HG02588 (cell line): ENCODE results near the gene CFAP92.

Experiments used
- ATAC-seq: cut with Tn5 transposase; IDR thresholded peaks from one replicate; pipeline ENCODE4 v1.9.1; 2021; ENCODE audit warnings: mild to moderate bottlenecking, moderate library complexity; ENCODE audit not compliant: unreplicated experiment

Gene CFAP92

GRCh38 chr3:128988286-128988685 is 5.6 kb downstream of the CFAP92 start:
- ATAC-seq: no peak

DNA sequence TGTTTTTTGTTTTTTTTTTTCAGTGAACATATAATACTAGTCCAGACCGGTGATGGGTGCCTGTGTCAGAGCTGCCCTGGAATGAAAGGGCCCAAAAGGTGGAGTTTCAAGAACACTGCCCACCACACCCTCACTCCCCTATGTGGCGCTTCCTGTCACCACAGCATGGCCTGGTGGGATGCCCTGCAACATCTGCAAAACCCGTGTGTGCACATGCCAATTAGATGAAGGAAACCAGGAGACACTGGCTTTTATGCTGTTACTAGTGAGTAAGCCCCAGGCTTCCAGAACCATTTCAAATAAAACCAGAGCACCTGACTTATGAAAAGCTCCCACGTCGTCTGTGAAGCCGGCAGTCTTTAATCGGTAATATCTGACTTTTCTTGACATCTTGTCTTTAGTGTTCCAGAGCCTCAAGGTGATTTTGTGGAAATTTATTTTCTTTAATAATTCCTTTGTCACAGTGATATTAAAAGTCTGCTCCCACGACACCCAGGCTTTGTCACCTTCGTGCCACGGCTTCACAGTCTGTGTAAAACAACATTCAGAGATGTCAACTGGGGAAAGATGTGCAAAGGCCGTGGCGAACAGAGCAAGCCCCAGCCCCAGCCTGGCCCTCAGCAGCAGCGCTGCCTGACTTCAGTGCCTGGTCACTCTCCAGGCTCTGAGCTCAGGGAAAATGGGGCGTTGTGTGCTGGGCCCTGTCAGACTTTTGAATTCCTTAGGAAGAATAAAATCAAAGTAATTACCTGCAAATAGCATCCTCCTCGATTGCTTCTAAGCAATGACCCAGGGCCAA is 6.4 kb downstream of the CFAP92 start:
- ATAC-seq: no peak

DNA sequence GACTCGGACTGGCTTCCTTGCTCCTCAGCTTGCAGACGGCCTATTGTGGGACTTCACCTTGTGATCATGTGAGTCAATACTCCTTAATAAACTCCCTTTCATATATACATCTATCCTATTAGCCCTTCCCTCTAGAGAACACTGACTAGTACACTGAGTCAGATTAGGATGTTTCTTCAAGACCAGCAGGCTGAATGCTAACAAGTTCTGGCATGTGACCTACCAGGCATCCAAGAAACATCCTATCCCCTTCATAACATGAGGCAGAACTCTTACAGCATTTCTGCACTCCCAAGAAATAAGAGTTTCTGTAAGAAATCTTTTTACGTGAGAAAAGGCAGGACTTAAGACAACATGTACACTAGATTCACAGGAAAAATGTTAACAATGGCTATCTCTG is 9.3 kb downstream of the CFAP92 start:
- no peak for ATAC-seq

- ATAC-seq: no peak
These were observed 10.4 kb downstream of the CFAP92 start for GRCh38 chr3:128983293-128984069.

- ATAC-seq: no peak
These were observed 18.6 kb downstream of the CFAP92 start for GRCh38 chr3:128975276-128975675.

GRCh38 chr3:128973988-128974564 is 19.8 kb downstream of the CFAP92 start:
- no peak for ATAC-seq

DNA sequence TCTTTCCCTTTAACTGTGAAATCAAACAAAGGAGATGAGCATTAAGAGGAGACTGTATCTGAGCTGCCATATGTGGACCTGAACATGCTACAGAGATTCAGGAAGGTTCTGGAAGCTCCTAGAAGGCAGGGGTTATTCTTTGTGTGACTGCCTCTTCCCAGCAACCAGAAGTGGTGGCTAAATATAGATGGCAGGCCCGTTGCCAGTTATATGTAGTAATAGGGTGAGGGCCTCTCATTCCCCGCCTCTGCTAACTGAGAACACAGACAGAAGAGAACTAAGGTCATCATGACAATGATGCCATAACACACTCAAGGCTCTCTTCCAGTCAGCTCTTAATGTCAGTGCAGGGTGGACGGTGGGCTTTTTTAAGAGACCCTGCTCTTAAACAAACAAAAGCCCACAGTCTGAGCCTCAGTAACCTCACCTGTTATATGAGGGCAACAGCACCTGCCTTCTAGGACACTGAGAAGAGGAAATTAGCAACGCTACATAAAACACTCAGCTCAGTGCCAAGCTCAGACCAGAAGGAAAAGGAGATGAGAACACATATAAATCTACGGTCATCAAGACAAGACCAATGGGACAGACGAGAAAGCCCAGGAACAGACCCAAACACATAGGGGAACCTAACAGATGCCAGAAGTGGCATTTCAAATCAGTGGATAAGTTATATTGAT is 22.3 kb downstream of the CFAP92 start:
- no peak for ATAC-seq

DNA sequence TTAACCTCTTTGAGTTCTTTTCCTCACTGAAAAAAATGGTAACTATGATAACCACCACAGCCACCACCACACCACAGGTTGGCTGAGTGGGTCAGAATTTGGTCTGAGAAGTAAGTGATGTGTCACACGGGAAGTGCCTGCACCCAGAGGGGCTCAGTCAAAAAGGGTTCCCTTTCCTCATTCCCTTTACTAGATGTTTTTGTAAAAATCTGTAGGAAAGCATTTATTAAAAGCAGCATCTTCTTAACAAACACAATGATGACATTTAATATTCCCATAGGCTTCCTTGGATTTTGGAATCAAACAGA is 23.2 kb downstream of the CFAP92 start:
- no peak for ATAC-seq

DNA sequence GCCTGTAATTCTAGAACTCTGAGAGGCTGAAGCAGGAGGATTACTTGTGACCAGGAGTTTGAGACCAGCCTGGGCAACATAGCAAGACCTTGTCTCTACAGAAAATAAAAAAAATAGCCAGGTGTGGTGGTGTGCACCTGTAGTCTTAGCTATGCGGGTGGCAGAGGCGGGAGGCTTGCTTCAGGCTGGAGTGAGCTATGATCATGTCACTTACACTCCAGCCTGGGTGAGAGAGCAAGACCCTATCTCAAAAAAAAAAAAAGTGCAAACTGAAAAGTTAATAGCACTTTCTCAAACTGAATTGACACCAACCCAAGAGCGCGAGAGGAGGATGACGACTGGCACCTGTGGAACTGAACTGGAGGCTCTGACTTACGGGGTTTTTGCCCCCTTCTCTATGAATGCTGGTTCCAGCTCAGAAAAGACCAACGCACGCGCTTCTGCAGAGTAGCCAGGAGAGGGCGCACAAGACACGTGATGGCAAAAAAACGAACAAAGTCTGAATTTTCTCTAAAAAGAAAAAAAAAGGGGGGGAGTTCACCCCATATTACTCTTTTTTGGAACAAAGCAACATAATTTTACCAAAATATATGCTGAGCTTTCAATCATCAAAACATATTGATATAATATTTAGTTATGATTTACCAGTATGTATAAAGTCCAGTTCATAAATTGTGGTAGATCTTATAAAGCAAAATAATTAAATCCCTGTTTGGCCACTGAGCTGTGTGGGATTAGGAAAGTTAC is 23.7 kb downstream of the CFAP92 start:
- ATAC-seq: no peak

- no peak for ATAC-seq
These were observed 26.0 kb downstream of the CFAP92 start for GRCh38 chr3:128967748-128968355.

GRCh38 chr3:128965818-128966217 is 28.1 kb downstream of the CFAP92 start:
- ATAC-seq: no peak

GRCh38 chr3:128965280-128965679 is 28.6 kb downstream of the CFAP92 start:
- no peak for ATAC-seq

DNA sequence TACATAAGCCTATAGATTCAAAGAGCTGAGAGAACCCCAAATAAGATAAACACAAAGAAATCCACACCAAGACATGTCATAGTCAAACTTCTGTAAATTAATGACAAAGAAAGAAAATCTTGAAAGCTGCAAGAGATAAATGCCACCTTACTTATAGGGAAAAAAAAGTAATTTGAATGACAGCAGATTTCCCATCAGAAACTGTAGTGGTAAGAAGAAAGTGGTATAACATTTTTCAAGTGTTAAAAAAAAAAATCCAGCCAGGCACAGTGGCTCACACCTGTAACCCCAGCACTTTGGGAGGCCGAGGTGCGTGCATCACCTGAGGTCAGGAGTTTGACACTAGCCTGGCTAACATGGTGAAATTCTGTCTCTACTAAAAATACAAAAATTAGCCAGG is 37.4 kb downstream of the CFAP92 start:
- ATAC-seq: no peak

GRCh38 chr3:128950223-128950938 is 43.5 kb downstream of the CFAP92 start:
- ATAC-seq: no peak

DNA sequence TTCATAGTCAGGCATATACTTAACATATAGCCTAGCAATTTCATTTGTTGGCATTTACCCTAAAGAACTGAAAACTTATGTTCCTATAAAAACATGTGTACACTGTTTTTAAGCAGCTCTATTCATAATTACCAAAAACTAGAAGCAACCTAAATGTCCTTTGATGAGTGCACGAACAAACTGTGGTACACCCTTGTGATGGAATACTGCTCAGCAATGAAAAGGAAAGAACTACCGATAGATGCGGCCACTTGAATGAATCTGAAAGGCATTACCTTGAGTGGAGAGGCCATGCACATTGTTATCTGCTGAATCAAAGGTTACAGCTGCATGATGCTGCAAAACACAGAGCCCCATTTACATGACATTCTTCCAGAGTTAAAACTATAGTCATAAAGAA is 44.7 kb downstream of the CFAP92 start:
- no peak for ATAC-seq

GRCh38 chr3:128946411-128946810 is 47.5 kb downstream of the CFAP92 start:
- ATAC-seq: no peak

- no peak for ATAC-seq
These were observed 48.0 kb downstream of the CFAP92 start for GRCh38 chr3:128945878-128946175.

GRCh38 chr3:128945041-128945877 is 48.6 kb downstream of the CFAP92 start:
- no peak for ATAC-seq
